22Rv1 (cell line): ENCODE data around the gene YBX2.

Experiments
- ZFX ChIP-seq: fragments of 450-650 bp; IDR thresholded peaks from 2 replicates; pipeline ENCODE4 v1.6.1; 2017; ENCODE audit warnings: antibody characterized with exemption, borderline replicate concordance
- TF ChIP-seq, protein P1 (sequence below): fragments of 450-650 bp; IDR thresholded peaks from 2 replicates; pipeline ENCODE4 v1.5.1; 2017; ENCODE audit warnings: mild to moderate bottlenecking

- TF ChIP-seq, protein P1, sequence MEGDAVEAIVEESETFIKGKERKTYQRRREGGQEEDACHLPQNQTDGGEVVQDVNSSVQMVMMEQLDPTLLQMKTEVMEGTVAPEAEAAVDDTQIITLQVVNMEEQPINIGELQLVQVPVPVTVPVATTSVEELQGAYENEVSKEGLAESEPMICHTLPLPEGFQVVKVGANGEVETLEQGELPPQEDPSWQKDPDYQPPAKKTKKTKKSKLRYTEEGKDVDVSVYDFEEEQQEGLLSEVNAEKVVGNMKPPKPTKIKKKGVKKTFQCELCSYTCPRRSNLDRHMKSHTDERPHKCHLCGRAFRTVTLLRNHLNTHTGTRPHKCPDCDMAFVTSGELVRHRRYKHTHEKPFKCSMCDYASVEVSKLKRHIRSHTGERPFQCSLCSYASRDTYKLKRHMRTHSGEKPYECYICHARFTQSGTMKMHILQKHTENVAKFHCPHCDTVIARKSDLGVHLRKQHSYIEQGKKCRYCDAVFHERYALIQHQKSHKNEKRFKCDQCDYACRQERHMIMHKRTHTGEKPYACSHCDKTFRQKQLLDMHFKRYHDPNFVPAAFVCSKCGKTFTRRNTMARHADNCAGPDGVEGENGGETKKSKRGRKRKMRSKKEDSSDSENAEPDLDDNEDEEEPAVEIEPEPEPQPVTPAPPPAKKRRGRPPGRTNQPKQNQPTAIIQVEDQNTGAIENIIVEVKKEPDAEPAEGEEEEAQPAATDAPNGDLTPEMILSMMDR = no peak
- TF ChIP-seq ZFX = no peak
Measured at GRCh38 chr17:7340179-7340578, 45.7 kb upstream of the YBX2 start.
